ENCODE results near the gene TENT4A.
"Not testable (repeated sequence)": the region's sequence is repeated elsewhere in the genome, so short reads cannot be mapped to it uniquely, and the experiment has no call there.

TENT4A gene

GRCh38 chr5:6713274-6714225 is at the start of gene TENT4A:
Gene TENT4A (plus strand): TSS chr5:6713432. CDS start chr5:6713984, 552 bp downstream.
- DNase-seq (ENCODE audit: low read depth, low spot score), result no peak

- DNase-seq (ENCODE audit: low read depth, low spot score), result no peak
These were observed 46.5 kb upstream of the TENT4A start for GRCh38 chr5:6666762-6667161.

GRCh38 chr5:6667648-6668047 is 45.6 kb upstream of the TENT4A start:
- no peak for DNase-seq (ENCODE audit: low read depth, low spot score)

GRCh38 chr5:6668717-6669116 is 44.5 kb upstream of the TENT4A start:
- DNase-seq (ENCODE audit: low read depth, low spot score), result not testable (repeated sequence)

GRCh38 chr5:6673031-6673430 is 40.2 kb upstream of the TENT4A start:
- DNase-seq (ENCODE audit: low read depth, low spot score), result no peak

- DNase-seq (ENCODE audit: low read depth, low spot score), result no peak
These were observed 39.3 kb upstream of the TENT4A start for GRCh38 chr5:6673963-6674362.

- DNase-seq (ENCODE audit: low read depth, low spot score), result no peak
These were observed 38.8 kb upstream of the TENT4A start for GRCh38 chr5:6674421-6674820.

GRCh38 chr5:6674886-6675285 is 38.3 kb upstream of the TENT4A start:
- DNase-seq (ENCODE audit: low read depth, low spot score), result no peak

GRCh38 chr5:6675784-6676491 is 37.3 kb upstream of the TENT4A start:
- no peak for DNase-seq (ENCODE audit: low read depth, low spot score)

GRCh38 chr5:6676702-6677101 is 36.5 kb upstream of the TENT4A start:
- no peak for DNase-seq (ENCODE audit: low read depth, low spot score)

GRCh38 chr5:6678385-6678784 is 34.8 kb upstream of the TENT4A start:
- DNase-seq (ENCODE audit: low read depth, low spot score), result no peak

GRCh38 chr5:6680922-6681321 is 32.3 kb upstream of the TENT4A start:
- no peak for DNase-seq (ENCODE audit: low read depth, low spot score)

GRCh38 chr5:6681682-6682081 is 31.6 kb upstream of the TENT4A start:
- DNase-seq (ENCODE audit: low read depth, low spot score), result no peak

GRCh38 chr5:6682239-6682638 is 31.0 kb upstream of the TENT4A start:
- no peak for DNase-seq (ENCODE audit: low read depth, low spot score)

GRCh38 chr5:6683241-6683640 is 30.0 kb upstream of the TENT4A start:
- DNase-seq (ENCODE audit: low read depth, low spot score), result no peak

- no peak for DNase-seq (ENCODE audit: low read depth, low spot score)
These were observed 29.2 kb upstream of the TENT4A start for GRCh38 chr5:6684075-6684474.

GRCh38 chr5:6686501-6686900 is 26.7 kb upstream of the TENT4A start:
- no peak for DNase-seq (ENCODE audit: low read depth, low spot score)

GRCh38 chr5:6686915-6687409 is 26.3 kb upstream of the TENT4A start:
- peak; percentile 32 for DNase-seq (ENCODE audit: low read depth, low spot score)

- no peak for DNase-seq (ENCODE audit: low read depth, low spot score)
These were observed 25.7 kb upstream of the TENT4A start for GRCh38 chr5:6687505-6687904.

GRCh38 chr5:6692906-6693305 is 20.3 kb upstream of the TENT4A start:
- no peak for DNase-seq (ENCODE audit: low read depth, low spot score)

GRCh38 chr5:6698696-6699095 is 14.5 kb upstream of the TENT4A start:
- no peak for DNase-seq (ENCODE audit: low read depth, low spot score)

GRCh38 chr5:6699357-6699756 is 13.9 kb upstream of the TENT4A start:
- DNase-seq (ENCODE audit: low read depth, low spot score), result no peak
